HepG2 (cell line): ENCODE results near the gene C15orf62. TPM values are rescaled to one million over a fixed set of nuclear protein-coding genes. Genes with fewer than 3 reads are reported as not detected.
A peak's percentile ranks its signal among the peaks of the same experiment; 100 is the strongest.

Experiments used
- EEA1 ChIP-seq: sonication (generic); formaldehyde crosslinking; IDR thresholded peaks from 2 replicates; pipeline ENCODE4 v1.5.1; 2020; ENCODE audit warnings: mild to moderate bottlenecking, missing genetic modification reagents, borderline replicate concordance
- FUBP1 ChIP-seq: sonication (generic); formaldehyde crosslinking; IDR thresholded peaks from 2 replicates; pipeline ENCODE4 v1.5.1; 2020; ENCODE audit warnings: missing genetic modification reagents, mild to moderate bottlenecking, borderline replicate concordance
- GATAD2A ChIP-seq: IDR thresholded peaks from 2 replicates; pipeline ENCODE4 v1.6.1; 2016
- NAIF1 ChIP-seq: sonication (generic); formaldehyde crosslinking; IDR thresholded peaks from 2 replicates; pipeline ENCODE4 v1.5.0; 2020; ENCODE audit warnings: mild to moderate bottlenecking, missing genetic modification reagents, borderline replicate concordance
- PBX2 ChIP-seq: IDR thresholded peaks from 2 replicates; pipeline ENCODE4 v1.6.1; 2016; ENCODE audit warnings: control low read depth
- PRDM10 ChIP-seq: sonication (generic); formaldehyde crosslinking; IDR thresholded peaks from 2 replicates; pipeline ENCODE4 v1.4.0; 2020; ENCODE audit warnings: low read depth, missing genetic modification reagents
- RBFOX2 ChIP-seq: fragments of 200-400 bp; formaldehyde crosslinking; IDR thresholded peaks from 2 replicates; pipeline ENCODE4 v1.6.1; 2017; ENCODE audit warnings: low read depth, mild to moderate bottlenecking, low read length
- RELA ChIP-seq: sonication (generic); formaldehyde crosslinking; IDR thresholded peaks from 2 replicates; pipeline ENCODE4 v1.4.0; 2020; ENCODE audit warnings: missing genetic modification reagents
- TERF1 ChIP-seq: sonication (generic); formaldehyde crosslinking; IDR thresholded peaks from 2 replicates; pipeline ENCODE4 v1.8.0; 2022; ENCODE audit warnings: mild to moderate bottlenecking, missing genetic modification reagents, moderate library complexity
- ZNF205 ChIP-seq: IDR thresholded peaks from 2 replicates; pipeline ENCODE4 v1.6.1; 2018; ENCODE audit warnings: missing biosample characterization, missing genetic modification reagents
- ZNF230 ChIP-seq: sonication (generic); formaldehyde crosslinking; IDR thresholded peaks from 2 replicates; pipeline ENCODE4 v1.4.0; 2020; ENCODE audit warnings: mild to moderate bottlenecking, missing genetic modification reagents
- ZNF33B ChIP-seq: sonication (generic); formaldehyde crosslinking; IDR thresholded peaks from 2 replicates; pipeline ENCODE4 v1.5.1; 2020; ENCODE audit warnings: mild to moderate bottlenecking, missing genetic modification reagents
- ZNF432 ChIP-seq: sonication (generic); formaldehyde crosslinking; IDR thresholded peaks from 2 replicates; pipeline ENCODE4 v1.5.0; 2020; ENCODE audit warnings: missing genetic modification reagents, mild to moderate bottlenecking, borderline replicate concordance
- ZNF556 ChIP-seq: sonication (generic); formaldehyde crosslinking; IDR thresholded peaks from 2 replicates; pipeline ENCODE4 v1.4.0; 2020; ENCODE audit warnings: mild to moderate bottlenecking, missing genetic modification reagents, borderline replicate concordance
- ZNF576 ChIP-seq: sonication (generic); formaldehyde crosslinking; IDR thresholded peaks from 2 replicates; pipeline ENCODE4 v1.4.0; 2020; ENCODE audit warnings: mild to moderate bottlenecking, missing genetic modification reagents
- ZNF598 ChIP-seq: sonication (generic); formaldehyde crosslinking; IDR thresholded peaks from 2 replicates; pipeline ENCODE4 v1.5.1; 2020; ENCODE audit warnings: mild to moderate bottlenecking, missing genetic modification reagents, borderline replicate concordance
- ZSCAN21 ChIP-seq: sonication (generic); formaldehyde crosslinking; IDR thresholded peaks from 2 replicates; pipeline ENCODE4 v1.8.0; 2022; ENCODE audit warnings: mild to moderate bottlenecking, missing genetic modification reagents, moderate library complexity, borderline replicate concordance
- polyA plus RNA-seq, 8 experiments: library from polyadenylated mRNA; depleted of rRNA in 3 of 8; stranded (reverse) in 7 of 8; unstranded in 1 of 8; fragments of >200 nt; fragmentation: Illumina TruSeq in 4 of 8; extraction: Trizol in 4 of 8; gene quantifications; 2 replicates each; pipeline versions ENCODE4 v1.2.1 to v1.2.3, GENCODE V29; 2011 to 2016; ENCODE audit warnings: low read depth in 4 of 8, missing spikeins in 1 of 8, mixed read lengths in 1 of 8; ENCODE audit not compliant: insufficient read depth in 1 of 8
- total RNA-seq, 5 experiments: library from RNA; depleted of rRNA; stranded (reverse); fragments of >200 nt; fragmentation: Illumina TruSeq; extraction: Trizol; gene quantifications; 2 replicates each; pipeline ENCODE4 v1.2.3, GENCODE V29; 2016; ENCODE audit warnings: low read depth in 1 of 5
- TF ChIP-seq, protein P1 (sequence below): sonication (generic); formaldehyde crosslinking; IDR thresholded peaks from 2 replicates; pipeline ENCODE4 v1.8.0; 2022; ENCODE audit warnings: missing genetic modification reagents, mild to moderate bottlenecking, borderline replicate concordance

The C15orf62 gene
- total and polyA plus RNA-seq, 2 of the 13 experiments (the other 11 are each of a cell fraction or from before 2014, with no cell fraction given) = 0.51 to 1.1 TPM

GRCh38 chr15:40807028-40807887 lies 37.5 kb downstream of the C15orf62 start, which contains the start of the genes DNAJC17 and ZFYVE19 (continued):
- TF ChIP-seq ZNF33B (CRISPR knock-in tag) = no peak; the same call in 1 of the 2 replicates
- TF ChIP-seq ZNF598 (CRISPR knock-in tag) = peak; percentile 81; the same call in 1 of the 2 replicates
- no peak; the same call in none of the 2 replicates for TF ChIP-seq ZNF205 (CRISPR knock-in tag)
- TF ChIP-seq GATAD2A (CRISPR knock-in tag) = peak; percentile 37; the same call in 1 of the 2 replicates
- peak; percentile 33; the same call in 1 of the 2 replicates for TF ChIP-seq ZSCAN21 (CRISPR knock-in tag)
- TF ChIP-seq NAIF1 (CRISPR knock-in tag) = peak; percentile 62; the same call in 1 of the 2 replicates
- peak; percentile 81 for TF ChIP-seq RBFOX2
- no peak for TF ChIP-seq ZNF432 (CRISPR knock-in tag)
- TF ChIP-seq EEA1 (CRISPR knock-in tag) = 0 out of 2 replicates have a peak, but pooled peaks have one; percentile 53
- TF ChIP-seq ZNF576 (CRISPR knock-in tag) = no peak
- TF ChIP-seq RELA (CRISPR knock-in tag) = no peak; the same call in 1 of the 2 replicates
- 0 out of 2 replicates have a peak, but pooled peaks have one; percentile 22 for TF ChIP-seq ZNF556 (CRISPR knock-in tag)
- no peak for TF ChIP-seq TERF1 (CRISPR knock-in tag)
- TF ChIP-seq ZNF230 = peak; percentile 55
- peak; percentile 53; the same call in 1 of the 2 replicates for TF ChIP-seq PRDM10
- TF ChIP-seq, protein P1, sequence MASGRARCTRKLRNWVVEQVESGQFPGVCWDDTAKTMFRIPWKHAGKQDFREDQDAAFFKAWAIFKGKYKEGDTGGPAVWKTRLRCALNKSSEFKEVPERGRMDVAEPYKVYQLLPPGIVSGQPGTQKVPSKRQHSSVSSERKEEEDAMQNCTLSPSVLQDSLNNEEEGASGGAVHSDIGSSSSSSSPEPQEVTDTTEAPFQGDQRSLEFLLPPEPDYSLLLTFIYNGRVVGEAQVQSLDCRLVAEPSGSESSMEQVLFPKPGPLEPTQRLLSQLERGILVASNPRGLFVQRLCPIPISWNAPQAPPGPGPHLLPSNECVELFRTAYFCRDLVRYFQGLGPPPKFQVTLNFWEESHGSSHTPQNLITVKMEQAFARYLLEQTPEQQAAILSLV (CRISPR knock-in tag) = no peak; the same call in 1 of the 2 replicates
- no peak for TF ChIP-seq PBX2
- TF ChIP-seq FUBP1 (CRISPR knock-in tag) = peak; percentile 94; the same call in 1 of the 2 replicates
